ENCODE results near the gene SLC7A1.

SLC7A1 gene

DNA sequence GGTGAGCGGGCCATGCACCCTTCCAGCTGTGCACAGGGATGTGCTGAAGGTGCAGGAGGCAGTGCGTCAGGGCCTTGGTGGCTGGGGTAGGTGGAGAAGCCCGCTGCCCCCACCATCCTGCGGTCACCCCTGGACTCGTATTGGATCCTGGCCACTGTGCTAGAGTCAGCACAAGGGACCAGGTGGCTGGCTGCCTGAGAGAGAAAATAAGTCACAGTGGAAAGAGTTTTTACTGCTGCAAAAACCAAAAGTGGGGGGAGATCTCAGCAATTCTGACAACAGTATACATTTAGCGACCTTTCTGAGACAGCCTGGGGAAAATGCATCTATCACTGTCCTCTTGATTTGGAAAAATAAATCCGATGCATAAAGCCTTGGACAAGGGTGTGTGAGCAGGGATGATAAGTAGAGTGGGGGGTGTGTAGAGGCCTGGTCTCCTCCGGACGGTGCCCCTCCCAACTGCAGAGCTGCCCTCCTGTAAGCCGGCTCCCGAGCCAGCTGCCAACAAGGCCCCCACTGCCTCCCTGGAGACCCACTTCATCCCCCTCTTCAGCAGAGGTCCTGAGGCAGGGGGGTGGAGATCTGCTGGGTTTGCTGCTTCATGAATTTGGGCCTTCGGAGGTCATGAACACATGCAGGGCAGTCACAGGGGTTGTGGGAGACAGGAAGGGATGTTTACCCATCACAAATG, 84.2 kb downstream of the SLC7A1 start:
- DNase-seq (ENCODE audit: low read depth in 2 of 2) = no peak

DNA sequence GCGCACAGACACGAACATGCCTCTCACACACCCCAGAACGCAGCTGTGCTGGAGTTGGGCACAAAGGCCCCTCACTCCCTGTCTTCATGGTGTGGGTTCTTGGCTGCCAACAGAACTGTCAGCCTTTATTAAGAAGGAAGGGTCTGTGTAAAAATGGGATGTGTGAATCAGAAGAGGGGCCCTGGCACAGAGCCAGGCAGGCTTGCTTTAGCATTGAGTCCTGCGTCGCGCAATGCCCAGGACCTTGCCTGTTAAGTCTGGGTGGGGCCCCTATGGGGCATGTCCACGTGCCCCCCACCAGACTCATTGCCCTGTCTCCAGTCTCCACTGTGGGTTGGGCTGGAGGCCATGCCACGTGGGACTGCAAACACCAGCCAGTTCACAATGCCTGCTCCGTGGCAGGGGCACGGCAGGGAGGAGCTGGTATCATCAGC, 84.8 kb downstream of the SLC7A1 start:
- no peak for DNase-seq (ENCODE audit: low read depth in 2 of 2)

DNA sequence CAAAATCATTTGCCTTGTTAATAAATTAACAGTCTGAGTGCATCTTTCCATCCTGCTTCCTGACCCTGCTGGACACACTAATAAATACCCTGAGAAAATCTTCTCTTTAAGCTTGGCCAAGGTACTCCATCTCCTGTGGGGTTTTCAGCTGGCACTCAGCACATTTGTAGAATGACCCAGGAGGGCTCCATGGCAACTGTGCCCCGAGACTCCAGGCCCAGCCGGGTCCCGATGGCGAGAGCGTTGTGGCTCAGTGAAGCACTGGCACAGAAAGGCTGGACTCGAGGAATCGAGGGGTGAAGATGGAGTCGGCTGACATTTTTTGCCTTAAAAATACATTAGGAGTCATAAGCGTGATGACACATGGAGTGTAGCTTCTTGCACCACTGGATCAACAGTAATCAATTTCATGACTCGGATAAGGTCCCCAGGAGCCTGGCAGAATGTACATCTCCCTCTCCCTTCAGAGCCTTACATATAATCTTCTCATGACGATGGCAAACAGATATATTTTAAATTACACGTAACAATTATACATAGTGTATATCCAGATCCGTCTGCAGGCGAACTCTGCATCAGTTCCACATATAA, 85.4 kb downstream of the SLC7A1 start:
- DNase-seq (ENCODE audit: low read depth in 2 of 2) = no peak

GRCh38 chr13:29508876-29509252, 86.6 kb downstream of the SLC7A1 start:
- no peak for DNase-seq (ENCODE audit: low read depth in 2 of 2)

- peak; percentile 40 to 42 for DNase-seq (ENCODE audit: low read depth in 2 of 2)
Observed at GRCh38 chr13:29508130-29508875, 87.2 kb downstream of the SLC7A1 start.

GRCh38 chr13:29507356-29507755, 88.1 kb downstream of the SLC7A1 start:
- no peak for DNase-seq (ENCODE audit: low read depth in 2 of 2)

DNA sequence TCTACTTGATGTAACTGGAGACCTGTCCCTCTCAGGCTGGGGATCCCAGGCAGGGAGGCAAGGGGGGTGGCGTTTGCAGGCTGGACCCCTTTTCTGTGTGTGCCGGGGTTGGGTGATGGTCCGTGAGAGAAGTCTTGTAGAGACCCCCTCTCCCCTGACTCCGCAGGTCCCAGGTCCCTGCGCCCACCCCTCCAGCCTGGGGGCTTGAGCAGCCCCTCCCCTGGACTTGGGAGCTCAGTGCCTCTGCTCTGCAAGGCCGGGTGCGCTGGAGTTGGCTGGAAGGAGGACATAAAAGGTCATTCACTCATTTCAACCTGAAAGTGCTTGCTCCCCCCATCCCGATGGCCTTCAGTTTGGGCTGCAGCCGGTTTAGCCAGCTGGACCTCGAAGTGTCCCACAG, 89.5 kb downstream of the SLC7A1 start:
- no peak for DNase-seq (ENCODE audit: low read depth in 2 of 2)

DNA sequence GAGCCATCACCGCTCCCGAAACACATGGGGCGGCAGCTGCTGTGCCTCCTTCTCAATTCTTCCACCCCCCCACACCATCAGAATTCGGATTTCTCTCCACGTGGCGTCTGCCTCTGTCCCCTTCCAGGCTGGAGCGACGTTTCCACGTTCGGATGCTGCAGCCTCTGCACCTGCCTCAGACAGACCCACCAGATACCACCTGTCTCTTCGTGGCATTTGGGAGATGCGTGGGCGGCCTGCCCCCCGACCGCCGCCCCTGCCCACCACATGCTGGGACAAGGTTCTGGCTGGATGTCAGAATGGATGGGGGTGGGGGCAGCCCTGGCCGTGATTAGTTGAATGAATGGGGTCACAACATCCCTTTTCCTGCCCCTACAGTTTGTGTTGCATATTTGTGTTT, 90.0 kb downstream of the SLC7A1 start:
- no peak for DNase-seq (ENCODE audit: low read depth in 2 of 2)

- DNase-seq (ENCODE audit: low read depth in 2 of 2) = no peak
Observed at GRCh38 chr13:29504691-29505090, 90.8 kb downstream of the SLC7A1 start.

DNA sequence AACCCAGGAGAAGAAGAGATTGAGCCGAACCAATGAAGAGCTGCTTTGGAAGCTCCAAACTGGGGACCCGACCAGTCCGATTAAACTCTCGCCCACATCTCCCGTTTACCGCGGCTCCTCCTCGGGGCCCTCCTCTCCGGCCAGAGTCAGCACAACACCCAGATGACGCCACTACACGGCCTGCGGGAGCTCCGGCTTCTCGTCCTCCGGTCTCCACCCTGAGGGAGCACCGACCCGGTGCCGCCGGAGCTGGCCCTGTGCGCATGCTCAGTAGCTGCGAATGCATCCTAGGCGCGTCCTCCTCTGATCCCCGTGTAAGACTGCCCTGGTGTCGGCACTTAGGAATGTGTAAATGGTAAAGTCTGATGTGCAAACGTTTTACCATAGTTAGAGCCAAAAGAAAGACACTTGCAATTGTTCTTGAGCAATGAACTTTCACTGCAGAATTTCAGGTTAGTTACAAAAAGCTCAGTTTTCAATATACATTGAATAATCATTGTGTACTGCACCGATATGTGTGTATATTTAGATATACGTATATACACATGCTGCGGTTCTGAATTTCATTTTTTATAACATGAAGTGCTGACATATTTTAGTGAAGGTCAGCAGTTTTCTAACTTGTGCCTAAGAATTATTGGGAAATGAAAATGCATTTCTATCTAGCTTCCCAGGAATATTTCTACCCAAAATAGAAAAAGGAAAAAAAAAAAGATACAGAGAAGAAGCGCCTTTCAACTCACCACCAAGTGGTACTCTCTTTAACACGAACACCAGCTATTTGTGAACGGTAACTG, 92.2 kb downstream of the SLC7A1 start:
- DNase-seq (ENCODE audit: low read depth in 2 of 2) = no peak

- DNase-seq (ENCODE audit: low read depth in 2 of 2) = no peak
Observed at GRCh38 chr13:29502391-29503008, 93.0 kb downstream of the SLC7A1 start.

DNA sequence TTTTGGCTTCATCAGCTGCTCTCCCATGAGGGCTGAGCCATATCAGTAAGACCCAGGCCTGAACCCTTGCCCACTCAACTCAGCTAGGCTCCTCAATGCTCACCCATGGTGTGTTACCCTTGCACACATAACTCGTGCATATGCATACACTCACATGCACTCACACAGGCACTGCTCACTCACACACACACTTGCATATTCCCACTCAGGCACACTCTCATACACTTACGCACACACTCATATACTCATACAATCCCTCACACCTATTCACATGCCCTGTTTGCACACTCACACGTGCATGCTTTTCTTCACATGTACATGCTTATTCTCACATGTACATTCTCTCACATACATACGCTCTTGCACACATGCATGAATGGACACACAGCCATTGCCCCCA, 93.8 kb downstream of the SLC7A1 start:
- no peak for DNase-seq (ENCODE audit: low read depth in 2 of 2)

GRCh38 chr13:29500386-29500785, 95.1 kb downstream of the SLC7A1 start:
- DNase-seq (ENCODE audit: low read depth in 2 of 2) = no peak

DNA sequence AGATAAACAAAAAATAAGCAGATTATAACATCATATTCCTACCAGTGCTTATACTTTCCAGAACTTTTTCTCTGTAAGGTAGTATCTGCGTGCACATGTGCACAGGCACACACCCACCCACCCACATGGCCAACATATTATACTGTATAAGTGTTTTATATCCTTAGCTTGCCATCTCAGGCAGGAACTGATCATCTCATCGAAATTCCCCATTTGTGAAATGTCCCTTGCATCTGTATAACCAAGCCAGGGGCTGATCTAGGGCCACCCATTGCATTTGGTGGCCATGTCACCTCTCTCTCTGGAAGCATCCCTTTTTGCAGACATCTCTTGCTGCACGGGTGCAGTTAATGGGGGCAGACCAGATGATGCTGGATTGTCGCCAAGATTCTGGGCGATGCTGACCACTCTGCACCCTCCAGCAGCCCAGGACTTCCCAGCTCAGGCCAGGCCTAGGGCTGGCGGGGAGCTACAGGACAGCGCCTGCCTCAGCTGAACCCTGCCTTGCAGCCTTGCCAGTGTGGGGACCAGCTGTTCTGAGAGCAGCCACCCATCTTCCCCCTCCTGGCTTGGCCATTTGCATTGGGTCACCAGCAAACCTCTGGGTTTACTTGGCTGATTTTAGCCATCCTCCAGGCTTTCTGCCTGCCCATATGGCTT, 95.9 kb downstream of the SLC7A1 start:
- DNase-seq (ENCODE audit: low read depth in 2 of 2) = no peak

DNA sequence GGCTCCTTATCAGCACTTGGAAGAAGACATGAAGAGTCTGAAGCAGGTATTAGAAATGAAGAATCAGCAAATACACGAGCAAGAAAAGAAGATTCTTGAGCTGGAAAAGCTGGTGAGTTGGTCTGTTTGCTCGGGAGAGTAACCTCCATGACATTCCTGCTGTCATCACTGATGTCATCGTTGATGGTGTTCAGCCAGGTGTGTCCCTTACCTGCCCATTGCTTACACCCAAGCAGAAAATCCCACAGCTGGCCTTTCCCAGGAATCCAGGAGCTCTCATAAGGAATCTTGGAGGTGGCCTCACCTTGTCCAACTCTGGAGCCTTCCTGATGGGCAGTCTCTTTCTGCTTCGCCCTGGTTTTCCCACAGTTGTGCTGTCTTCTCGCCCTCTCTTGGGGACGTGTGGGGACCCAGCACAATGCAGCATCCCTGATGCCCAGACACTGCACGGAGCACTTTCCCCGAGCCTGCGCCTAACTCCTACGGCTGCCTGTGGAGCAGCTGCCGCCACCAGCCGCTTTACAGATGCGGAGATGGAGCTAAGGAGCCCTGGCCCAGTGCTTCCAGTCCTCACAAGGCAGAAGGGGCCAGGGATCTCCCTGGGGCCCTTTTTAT, 97.0 kb downstream of the SLC7A1 start:
- DNase-seq (ENCODE audit: low read depth in 2 of 2) = no peak

- DNase-seq (ENCODE audit: low read depth in 2 of 2) = peak; percentile 34 to 41
Observed at GRCh38 chr13:29497137-29497654, 98.3 kb downstream of the SLC7A1 start.

DNA sequence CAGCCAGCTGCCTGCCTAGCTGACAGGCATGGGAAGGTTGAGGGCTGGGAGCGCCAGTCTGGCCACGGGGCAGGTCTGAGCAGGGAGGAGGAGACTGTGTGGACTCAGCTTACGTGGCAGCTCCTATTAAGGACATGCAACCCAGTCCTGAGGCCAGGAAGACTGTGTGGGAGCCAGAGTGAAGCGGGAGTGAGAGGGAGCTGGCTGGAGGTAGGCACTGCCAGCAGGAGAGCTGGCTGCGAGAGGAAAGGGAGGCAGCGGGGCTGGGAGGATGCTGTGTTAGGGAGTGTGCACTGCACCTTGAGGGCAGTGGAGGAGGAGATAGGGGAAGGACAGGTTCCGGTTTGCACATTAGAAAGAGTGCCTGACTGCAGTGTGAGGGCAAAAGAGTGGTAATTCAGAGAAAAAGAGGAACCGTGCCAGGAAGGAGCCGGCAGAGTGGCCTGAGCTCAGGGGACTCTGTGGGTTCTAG, 99.2 kb downstream of the SLC7A1 start:
- DNase-seq (ENCODE audit: low read depth in 2 of 2) = no peak

DNA sequence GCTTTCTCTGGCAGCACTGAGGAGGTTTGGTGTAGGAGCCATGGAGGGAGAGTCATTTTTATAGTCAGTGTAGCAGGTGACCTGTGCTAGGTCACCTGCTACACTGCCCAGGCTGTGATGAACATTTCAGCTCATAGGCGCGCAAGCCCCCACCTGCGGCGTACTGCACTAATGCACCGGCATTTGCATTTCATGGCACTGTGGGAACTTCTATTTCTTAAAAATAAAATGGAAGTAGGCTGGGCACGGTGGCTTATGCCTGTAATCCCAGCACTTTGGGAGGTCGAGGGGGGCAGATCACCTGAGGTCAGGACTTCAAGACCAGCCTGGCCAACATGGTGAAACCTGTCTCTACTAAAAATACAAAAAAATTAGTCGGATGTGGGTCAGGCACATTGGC, 101.0 kb downstream of the SLC7A1 start:
- no peak for DNase-seq (ENCODE audit: low read depth in 2 of 2)

DNA sequence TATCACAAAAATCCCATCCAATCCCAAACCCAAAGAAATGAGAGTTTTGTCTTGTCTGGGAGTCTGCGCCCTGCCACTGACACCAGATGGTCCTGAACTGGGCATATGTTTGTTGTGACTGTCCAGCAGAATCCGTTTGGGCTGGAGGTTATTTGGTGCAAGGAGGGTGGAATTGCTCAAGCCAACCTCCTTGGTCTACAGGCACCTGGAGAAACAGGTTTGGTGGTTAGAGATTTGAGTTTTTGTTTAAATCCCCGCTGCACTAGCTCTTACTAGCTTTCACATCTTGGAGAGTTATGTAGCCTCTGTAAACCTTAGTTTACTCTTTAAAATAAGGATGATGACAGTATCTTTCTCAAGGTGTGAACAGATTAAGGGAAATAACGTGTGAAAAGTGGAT, 101.7 kb downstream of the SLC7A1 start:
- DNase-seq (ENCODE audit: low read depth in 2 of 2) = no peak

GRCh38 chr13:29491248-29491647, 104.2 kb downstream of the SLC7A1 start:
- DNase-seq (ENCODE audit: low read depth in 2 of 2) = no peak

DNA sequence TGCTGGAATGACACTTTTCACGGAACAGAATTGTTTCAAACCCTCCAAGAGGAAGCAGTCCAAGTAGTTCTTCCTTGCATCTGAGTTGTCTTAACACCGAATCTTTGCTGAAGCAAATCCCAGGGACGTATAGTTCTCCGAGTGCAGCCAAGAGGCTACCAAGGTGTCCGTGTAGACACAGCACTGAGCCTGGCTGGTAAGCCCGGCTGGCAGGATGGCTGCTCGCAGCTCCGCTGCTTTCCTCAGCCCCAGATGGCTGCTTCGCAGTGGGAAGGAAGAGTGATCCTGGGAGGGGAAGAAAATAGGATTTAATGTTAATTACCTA, 105.0 kb downstream of the SLC7A1 start:
- no peak for DNase-seq (ENCODE audit: low read depth in 2 of 2)
